ENCODE results near the gene ARFRP1.

ARFRP1 gene

GRCh38 chr20:63741354-63741675, 33.5 kb upstream of the ARFRP1 start:
- no peaks in the 10 kb centered on the region for H3K9me3 ChIP-seq (ENCODE audit: severe bottlenecking)
- peak overlapping the region; percentile 96 for H3K27ac ChIP-seq (ENCODE audit: poor library complexity, severe bottlenecking)
- H3K36me3 ChIP-seq (ENCODE audit: low read depth) = peaks cover 31% of the 10 kb centered on the region
- peak overlapping the region; percentile 79 for H3K4me3 ChIP-seq (ENCODE audit: severe bottlenecking)
- no peaks in the 10 kb centered on the region for H3K27me3 ChIP-seq (ENCODE audit: insufficient read depth, poor library complexity, severe bottlenecking)
- DNase-seq (ENCODE audit: low spot score) (no peak), ATAC-seq (ENCODE audit: low read depth) (no peak)
- H3K4me1 ChIP-seq (ENCODE audit: insufficient read depth, poor library complexity, severe bottlenecking) = peaks cover 4% of the 10 kb centered on the region
- TF ChIP-seq CTCF (IDR thresholded peaks at IDR 0.05; ENCODE audit: poor library complexity, severe bottlenecking) = no peak

GRCh38 chr20:63740627-63741353, 33.0 kb upstream of the ARFRP1 start:
- no peaks in the 10 kb centered on the region for H3K9me3 ChIP-seq (ENCODE audit: severe bottlenecking)
- peak; percentile 98 for DNase-seq (ENCODE audit: low spot score)
- peaks cover 4% of the 10 kb centered on the region for H3K4me1 ChIP-seq (ENCODE audit: insufficient read depth, poor library complexity, severe bottlenecking)
- TF ChIP-seq CTCF (IDR thresholded peaks at IDR 0.05; ENCODE audit: poor library complexity, severe bottlenecking) = peak; percentile 36
- H3K27me3 ChIP-seq (ENCODE audit: insufficient read depth, poor library complexity, severe bottlenecking) = no peaks in the 10 kb centered on the region
- peaks cover 35% of the 10 kb centered on the region for H3K36me3 ChIP-seq (ENCODE audit: low read depth)
- peak overlapping the region; percentile 96 for H3K27ac ChIP-seq (ENCODE audit: poor library complexity, severe bottlenecking)
- peak overlapping the region; percentile 79 for H3K4me3 ChIP-seq (ENCODE audit: severe bottlenecking)
- peak; percentile 69 for ATAC-seq (ENCODE audit: low read depth)

GRCh38 chr20:63740070-63740626, 32.4 kb upstream of the ARFRP1 start:
- peaks cover 4% of the 10 kb centered on the region for H3K4me1 ChIP-seq (ENCODE audit: insufficient read depth, poor library complexity, severe bottlenecking)
- peak; percentile 86 for DNase-seq (ENCODE audit: low spot score)
- ATAC-seq (ENCODE audit: low read depth) = peak; percentile 1

GRCh38 chr20:63739130-63740069, 31.6 kb upstream of the ARFRP1 start, which contains the start of gene SLC2A4RG:
TSS of gene SLC2A4RG (plus strand) at chr20:63739776. CDS start at chr20:63739913, 137 bp downstream.
- peak; percentile 89 for DNase-seq (ENCODE audit: low spot score)
- Histone ChIP-seq H3K27me3 (ENCODE audit: insufficient read depth, poor library complexity, severe bottlenecking) (no peaks in the 10 kb centered on the region), H3K27ac (ENCODE audit: poor library complexity, severe bottlenecking) (peak within 1 kb of the TSS; percentile 96), H3K36me3 (ENCODE audit: low read depth) (peaks cover 43% of the 10 kb centered on the region), H3K4me3 (ENCODE audit: severe bottlenecking) (peak within 1 kb of the TSS; percentile 79), H3K9me3 (ENCODE audit: severe bottlenecking) (no peaks in the 10 kb centered on the region), H3K4me1 (ENCODE audit: insufficient read depth, poor library complexity, severe bottlenecking) (peaks cover 4% of the 10 kb centered on the region)
- TF ChIP-seq CTCF (IDR thresholded peaks at IDR 0.05; ENCODE audit: poor library complexity, severe bottlenecking) = no peak
- ATAC-seq (ENCODE audit: low read depth) = peak; percentile 56

More at GRCh38 chr20:63740070-63740626, 32.4 kb upstream of the ARFRP1 start:
- peaks cover 41% of the 10 kb centered on the region for H3K36me3 ChIP-seq (ENCODE audit: low read depth)
- H3K27me3 ChIP-seq (ENCODE audit: insufficient read depth, poor library complexity, severe bottlenecking) = no peaks in the 10 kb centered on the region
- H3K4me3 ChIP-seq (ENCODE audit: severe bottlenecking) = peak overlapping the region; percentile 79
- TF ChIP-seq CTCF (IDR thresholded peaks at IDR 0.05; ENCODE audit: poor library complexity, severe bottlenecking) = no peak
- H3K9me3 ChIP-seq (ENCODE audit: severe bottlenecking) = no peaks in the 10 kb centered on the region
- H3K27ac ChIP-seq (ENCODE audit: poor library complexity, severe bottlenecking) = peak overlapping the region; percentile 96
